T-helper 9 cell (primary cell): ENCODE results near the gene IFRD2.
"Not testable (repeated sequence)": the region's sequence is repeated elsewhere in the genome, so short reads cannot be mapped to it uniquely, and the experiment has no call there.

Experiments
- DNase-seq: peaks from one replicate; pipeline ENCODE4 v3.0.0-alpha.2; 2020

Gene IFRD2

GRCh38 chr3:50279255-50280016 lies 12.8 kb downstream of the IFRD2 start:
- no peak for DNase-seq

- no peak for DNase-seq
Observed at GRCh38 chr3:50278880-50279224, 13.4 kb downstream of the IFRD2 start, which contains the start of gene LSMEM2. LSMEM2 (plus strand) TSS chr3:50279087; CDS start chr3:50279114, 27 bp downstream.

- DNase-seq, result no peak
Observed at GRCh38 chr3:50278123-50278879, 13.9 kb downstream of the IFRD2 start.

- no peak for DNase-seq
Observed at GRCh38 chr3:50276762-50277101, 15.5 kb downstream of the IFRD2 start.

GRCh38 chr3:50275996-50276761 lies 16.1 kb downstream of the IFRD2 start:
- DNase-seq, result no peak

GRCh38 chr3:50275141-50275995 lies 16.9 kb downstream of the IFRD2 start:
- DNase-seq, result no peak

- peak; percentile 72 for DNase-seq
Observed at GRCh38 chr3:50274371-50275104, 17.7 kb downstream of the IFRD2 start.

GRCh38 chr3:50273689-50274065 lies 18.6 kb downstream of the IFRD2 start:
- DNase-seq, result no peak

GRCh38 chr3:50272911-50273688 lies 19.1 kb downstream of the IFRD2 start:
- DNase-seq, result peak; percentile 91

GRCh38 chr3:50272538-50272910 lies 19.7 kb downstream of the IFRD2 start:
- not testable (repeated sequence) for DNase-seq

GRCh38 chr3:50271314-50271936 lies 20.8 kb downstream of the IFRD2 start:
- DNase-seq, result no peak

GRCh38 chr3:50270422-50271224 lies 21.6 kb downstream of the IFRD2 start:
- no peak for DNase-seq

GRCh38 chr3:50269977-50270413 lies 22.2 kb downstream of the IFRD2 start:
- DNase-seq, result no peak

- no peak for DNase-seq
Observed at GRCh38 chr3:50269460-50269859, 22.8 kb downstream of the IFRD2 start.

GRCh38 chr3:50268703-50269451 lies 23.4 kb downstream of the IFRD2 start, which contains the start of gene SEMA3B:
SEMA3B (plus strand) TSS chr3:50269147; CDS start chr3:50269241, 94 bp downstream.
- no peak for DNase-seq

- DNase-seq, result no peak
Observed at GRCh38 chr3:50268276-50268675, 24.0 kb downstream of the IFRD2 start.

- DNase-seq, result no peak
Observed at GRCh38 chr3:50267280-50267913, 24.8 kb downstream of the IFRD2 start.

GRCh38 chr3:50266836-50267235 lies 25.4 kb downstream of the IFRD2 start:
- no peak for DNase-seq
